Stomach smooth muscle (tissue), 2 donors: ENCODE data around the gene DNAAF5.

Source experiments
- H3K27ac ChIP-seq: one replicate; pipeline ENCODE4 v1.7.0; 2013; ENCODE audit warnings: mild to moderate bottlenecking, low read length, inconsistent platforms
- H3K27me3 ChIP-seq, 2 donors: one replicate each; pipeline ENCODE4 v1.7.0; 2013; ENCODE audit warnings: low read length in 2 of 2; ENCODE audit not compliant: insufficient read depth in 2 of 2, control insufficient read depth in 1 of 2
- H3K36me3 ChIP-seq, 2 donors: one replicate each; pipeline ENCODE4 v1.7.0; 2013; ENCODE audit warnings: low read length in 2 of 2; ENCODE audit not compliant: control insufficient read depth in 2 of 2, insufficient read depth in 2 of 2
- H3K4me1 ChIP-seq: one replicate; pipeline ENCODE4 v1.7.0; 2013; ENCODE audit warnings: low read length; ENCODE audit not compliant: control insufficient read depth, insufficient read depth
- H3K4me3 ChIP-seq, 2 donors: one replicate each; pipeline ENCODE4 v1.7.0; 2013; ENCODE audit warnings: low read length in 2 of 2
- H3K9ac ChIP-seq, 2 donors: one replicate each; pipeline ENCODE4 v1.7.0; 2013; ENCODE audit warnings: low read length in 2 of 2, mild to moderate bottlenecking in 1 of 2
- H3K9me3 ChIP-seq, 2 donors: one replicate each; pipeline ENCODE4 v1.7.0; 2013; ENCODE audit warnings: low read length in 2 of 2; ENCODE audit not compliant: control insufficient read depth in 2 of 2
- donor health status: healthy.
- donor health status: Pancreatic carcinoma.

Gene DNAAF5

DNA sequence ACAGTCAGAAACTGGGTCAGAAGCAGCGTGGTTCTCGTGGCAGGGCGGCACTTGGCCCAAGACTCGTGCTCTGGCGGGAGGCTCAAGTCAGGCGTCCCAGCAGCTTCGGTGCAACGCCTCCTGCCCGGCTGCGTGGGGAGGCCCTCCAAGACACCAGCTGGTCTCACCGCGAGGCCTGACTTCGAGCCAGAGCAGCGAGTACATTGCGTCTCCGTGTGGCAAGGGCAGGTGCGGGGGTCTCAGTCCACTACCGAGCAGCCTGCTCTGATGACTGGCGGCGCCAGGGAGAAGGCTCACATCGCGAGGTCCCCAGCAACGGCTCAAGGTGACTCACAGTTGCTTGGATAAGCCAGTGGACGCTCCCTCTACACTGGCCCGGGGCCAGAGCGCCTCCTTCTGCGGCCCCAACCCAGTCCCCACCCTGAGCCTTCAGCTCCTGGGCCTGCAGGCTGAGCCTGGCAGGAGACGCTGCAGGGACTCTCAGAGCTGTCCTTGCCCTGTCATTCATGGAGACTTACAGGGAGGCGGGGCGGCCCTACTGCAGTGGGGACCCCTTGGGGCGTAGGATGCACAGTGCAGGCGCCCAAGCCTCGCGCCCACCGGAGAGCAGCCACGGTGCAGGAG is 42.5 kb downstream of the DNAAF5 start:
- H3K27ac ChIP-seq = no peak overlapping the region
- no peak overlapping the region for H3K9ac ChIP-seq
- H3K36me3 ChIP-seq = peaks cover 14 to 27% of the 10 kb centered on the region in 2 donors
- H3K4me1 ChIP-seq = peaks cover 26% of the 10 kb centered on the region
- H3K4me3 ChIP-seq = no peak overlapping the region
- H3K27me3 ChIP-seq = no peaks in the 10 kb centered on the region
- H3K9me3 ChIP-seq = no peaks in the 10 kb centered on the region

DNA sequence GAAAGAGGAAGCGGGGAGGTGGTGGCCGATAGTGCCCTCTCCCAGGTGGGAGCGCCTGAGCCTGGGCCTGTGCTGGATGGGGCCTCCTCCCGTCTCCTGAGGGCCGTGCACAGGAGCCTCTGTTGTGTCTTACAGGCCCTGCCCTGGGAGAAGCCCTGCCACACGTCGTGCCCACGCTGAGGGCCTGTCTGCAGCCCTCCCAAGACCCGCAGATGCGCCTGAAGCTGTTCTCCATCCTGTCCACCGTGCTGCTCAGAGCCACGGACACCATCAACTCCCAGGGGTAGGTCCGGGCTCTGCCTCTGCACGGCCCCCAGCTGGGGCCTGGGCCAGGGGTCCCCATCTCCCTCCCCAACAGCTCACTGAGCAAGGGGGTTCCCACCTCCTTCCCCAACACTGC is 43.8 kb downstream of the DNAAF5 start:
- peaks cover 30% of the 10 kb centered on the region for H3K4me1 ChIP-seq
- H3K36me3 ChIP-seq = peaks cover 5 to 19% of the 10 kb centered on the region in 2 donors
- H3K4me3 ChIP-seq = no peak overlapping the region
- H3K9me3 ChIP-seq = no peaks in the 10 kb centered on the region
- no peaks in the 10 kb centered on the region for H3K27me3 ChIP-seq
- H3K27ac ChIP-seq = peak overlapping the region; percentile 91
- H3K9ac ChIP-seq = no peak overlapping the region

DNA sequence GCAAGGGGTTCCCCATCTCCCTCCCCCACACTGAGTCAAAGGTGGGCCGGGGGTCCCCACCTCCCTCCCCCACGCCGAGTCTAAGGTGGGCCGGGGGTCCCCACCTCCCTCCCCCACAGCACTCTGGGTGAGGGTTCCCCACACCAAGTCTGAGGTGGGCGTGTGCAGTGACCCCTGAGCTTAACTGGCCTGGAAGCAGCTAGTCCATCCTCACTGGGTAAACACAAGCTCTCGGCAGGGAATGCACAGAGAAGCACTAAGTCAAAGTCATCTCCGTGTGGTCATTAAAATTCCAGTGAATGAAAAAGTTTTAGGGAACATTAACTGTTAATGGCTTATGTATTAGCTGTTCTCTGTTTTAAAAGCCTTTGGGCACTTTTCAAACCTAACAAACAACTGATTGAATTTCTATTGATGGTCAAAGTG is 44.3 kb downstream of the DNAAF5 start:
- H3K27ac ChIP-seq = peak overlapping the region; percentile 91
- peaks cover 6 to 20% of the 10 kb centered on the region in 2 donors for H3K36me3 ChIP-seq
- H3K9ac ChIP-seq = peak overlapping the region; percentile 47 to 72
- peaks cover 30% of the 10 kb centered on the region for H3K4me1 ChIP-seq
- H3K27me3 ChIP-seq = no peaks in the 10 kb centered on the region
- no peaks in the 10 kb centered on the region for H3K9me3 ChIP-seq
- peak overlapping the region in 1 of 2 donors; percentile 55 for H3K4me3 ChIP-seq

DNA sequence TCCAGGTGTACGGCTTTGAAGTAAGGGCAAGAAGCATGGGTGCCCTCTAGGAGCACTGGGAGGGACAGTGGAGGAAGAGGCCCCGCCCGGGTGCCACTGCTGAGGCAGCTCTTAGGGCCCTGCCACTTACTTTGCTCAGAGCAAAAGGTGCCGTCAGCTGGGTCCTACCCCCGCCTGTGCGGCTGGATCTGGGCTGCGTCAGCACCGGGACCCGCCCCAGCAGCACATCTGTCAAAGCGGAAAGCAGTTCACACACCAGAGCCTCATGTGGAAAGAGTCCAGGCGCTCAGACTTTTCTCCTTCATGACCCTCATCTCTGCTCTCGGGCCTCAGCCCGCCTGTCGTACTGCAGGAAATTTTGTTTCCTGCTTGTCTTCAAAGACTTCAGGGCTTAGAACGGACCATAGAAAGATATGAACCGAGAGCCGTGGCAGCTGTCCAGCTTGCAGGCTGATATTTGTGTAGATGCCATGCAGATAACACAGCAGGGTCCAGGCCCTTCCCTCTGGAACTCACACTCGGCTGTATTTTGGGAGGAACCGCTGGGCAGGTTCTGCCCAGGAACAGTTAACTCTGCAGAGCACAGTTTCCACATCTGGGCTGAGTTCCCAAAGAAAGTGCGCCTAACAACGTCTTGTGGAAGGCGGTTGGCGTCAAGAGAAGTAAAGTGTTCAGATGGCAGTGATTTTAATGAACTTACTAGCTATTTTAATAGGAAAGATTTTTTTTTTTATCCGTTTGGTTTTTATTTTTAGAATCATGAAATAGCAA is 44.9 kb downstream of the DNAAF5 start:
- Histone ChIP-seq H3K27me3 (no peaks in the 10 kb centered on the region), H3K9me3 (no peaks in the 10 kb centered on the region), H3K4me1 (peaks cover 30% of the 10 kb centered on the region), H3K4me3 (peak overlapping the region in 1 of 2 donors; percentile 55), H3K9ac (peak overlapping the region; percentile 47 to 72), H3K36me3 (peaks cover 6 to 20% of the 10 kb centered on the region in 2 donors), H3K27ac (peak overlapping the region; percentile 91)

DNA sequence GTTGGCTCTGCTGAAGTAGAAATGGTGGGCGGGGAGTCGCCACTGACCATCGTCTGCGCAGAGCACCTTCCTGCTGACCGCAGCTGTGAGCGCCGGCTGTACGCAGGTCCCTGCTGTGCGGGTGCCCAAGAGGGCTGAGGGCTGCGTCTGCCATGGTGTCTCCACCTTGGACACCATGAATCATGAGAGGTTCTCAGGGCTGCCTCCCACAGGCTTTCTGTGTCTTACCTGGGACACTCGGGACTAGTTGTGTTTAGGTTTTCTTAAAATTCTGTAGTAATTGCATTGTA is 45.5 kb downstream of the DNAAF5 start:
- H3K36me3 ChIP-seq = peaks cover 12 to 19% of the 10 kb centered on the region in 2 donors
- H3K27ac ChIP-seq = peak overlapping the region; percentile 91
- H3K4me3 ChIP-seq = no peak overlapping the region

GRCh38 chr7:772392-772791 is 45.9 kb downstream of the DNAAF5 start:
- Histone ChIP-seq H3K27me3 (no peaks in the 10 kb centered on the region), H3K4me1 (peaks cover 30% of the 10 kb centered on the region), H3K9ac (no peak overlapping the region), H3K9me3 (no peaks in the 10 kb centered on the region), H3K27ac (peak overlapping the region; percentile 91), H3K36me3 (peaks cover 13 to 19% of the 10 kb centered on the region in 2 donors), H3K4me3 (no peak overlapping the region)

More for the DNA sequence above, 45.5 kb downstream of the DNAAF5 start:
- Histone ChIP-seq H3K4me1 (peaks cover 30% of the 10 kb centered on the region), H3K27me3 (no peaks in the 10 kb centered on the region), H3K9ac (peak overlapping the region; percentile 21 to 36), H3K9me3 (no peaks in the 10 kb centered on the region)

DNA sequence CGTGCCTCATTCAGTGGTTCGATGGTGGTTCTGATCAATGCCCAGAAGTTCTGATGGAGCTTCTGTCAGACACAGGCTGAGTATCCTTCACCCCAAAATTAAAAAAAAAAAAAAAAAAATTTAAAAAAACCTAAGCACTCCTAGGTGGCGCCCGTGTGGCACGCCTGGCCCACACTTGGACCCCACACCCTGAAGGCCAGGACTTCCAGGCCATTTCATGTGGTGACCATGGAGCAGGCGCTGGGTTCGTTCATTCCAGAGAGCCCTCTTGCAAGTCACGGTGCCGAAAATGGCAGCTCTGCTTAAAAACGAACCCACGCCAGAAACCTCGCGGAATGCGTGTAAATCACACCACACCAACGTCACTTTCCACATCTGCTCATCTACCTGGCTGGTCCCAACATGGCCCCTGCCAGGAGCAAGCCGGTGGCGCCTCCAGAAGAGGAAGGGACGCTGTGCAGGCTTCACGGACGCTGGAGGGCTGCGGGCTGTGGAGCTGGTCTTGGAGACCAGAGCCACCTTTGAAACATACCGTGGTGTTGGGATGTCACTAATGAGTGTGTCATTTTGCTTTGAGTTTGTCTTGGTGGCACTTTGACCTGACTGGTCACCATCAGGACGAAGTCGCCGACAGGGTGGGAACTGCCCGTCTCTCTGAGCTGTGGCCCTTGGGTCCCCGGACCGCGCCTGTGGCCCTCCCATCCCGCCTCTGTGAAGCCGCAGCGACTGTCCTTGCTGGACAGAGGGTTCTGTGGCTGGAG is 46.5 kb downstream of the DNAAF5 start:
- H3K9me3 ChIP-seq = no peaks in the 10 kb centered on the region
- peaks cover 13 to 15% of the 10 kb centered on the region in 2 donors for H3K36me3 ChIP-seq
- H3K4me3 ChIP-seq = no peak overlapping the region
- H3K9ac ChIP-seq = no peak overlapping the region
- H3K27ac ChIP-seq = no peak overlapping the region
- H3K27me3 ChIP-seq = no peaks in the 10 kb centered on the region
- H3K4me1 ChIP-seq = peaks cover 30% of the 10 kb centered on the region

- H3K4me3 ChIP-seq = no peak overlapping the region
- H3K27me3 ChIP-seq = no peaks in the 10 kb centered on the region
- H3K9me3 ChIP-seq = no peaks in the 10 kb centered on the region
- H3K36me3 ChIP-seq = peaks cover 13 to 15% of the 10 kb centered on the region in 2 donors
- no peak overlapping the region for H3K27ac ChIP-seq
- no peak overlapping the region for H3K9ac ChIP-seq
- peaks cover 29% of the 10 kb centered on the region for H3K4me1 ChIP-seq
Measured at GRCh38 chr7:773622-773915, 47.1 kb downstream of the DNAAF5 start.

- Histone ChIP-seq H3K4me1 (peaks cover 38% of the 10 kb centered on the region), H3K9me3 (no peaks in the 10 kb centered on the region), H3K9ac (no peak overlapping the region), H3K36me3 (peaks cover 13 to 15% of the 10 kb centered on the region in 2 donors), H3K27ac (no peak overlapping the region), H3K27me3 (no peaks in the 10 kb centered on the region), H3K4me3 (no peak overlapping the region)
Measured at GRCh38 chr7:774161-775109, 47.9 kb downstream of the DNAAF5 start.

- no peak overlapping the region for H3K4me3 ChIP-seq
- H3K27ac ChIP-seq = no peak overlapping the region
Measured at GRCh38 chr7:776381-776780, 49.9 kb downstream of the DNAAF5 start.

More at GRCh38 chr7:776381-776780, 49.9 kb downstream of the DNAAF5 start:
- peaks cover 36% of the 10 kb centered on the region for H3K4me1 ChIP-seq
- no peaks in the 10 kb centered on the region for H3K9me3 ChIP-seq
- peaks cover 13 to 15% of the 10 kb centered on the region in 2 donors for H3K36me3 ChIP-seq
- no peaks in the 10 kb centered on the region for H3K27me3 ChIP-seq
- no peak overlapping the region for H3K9ac ChIP-seq
